Measurements from ENCODE around the gene PCSK4.

DNA sequence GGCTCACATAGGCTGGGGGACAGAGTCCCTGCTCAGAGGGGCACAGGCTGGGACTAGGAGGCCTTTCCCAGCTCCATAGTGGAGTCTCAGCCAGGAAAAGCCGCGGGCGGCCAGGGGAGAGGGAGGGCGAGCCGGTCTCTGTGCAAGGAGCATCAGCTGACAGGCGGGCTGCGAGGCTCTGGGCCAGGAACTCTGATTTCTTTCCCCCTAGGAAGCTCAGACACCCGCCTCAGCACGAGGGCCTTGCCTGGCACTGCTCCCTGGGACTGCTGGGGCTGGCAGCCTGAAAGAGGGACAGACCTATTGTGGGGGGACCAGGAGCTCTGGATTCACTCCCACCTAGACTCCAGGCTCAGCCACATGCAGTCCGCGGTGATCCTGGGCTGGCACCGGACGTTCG is 31.5 kb upstream of the PCSK4 start:
- TF ChIP-seq, protein P1, sequence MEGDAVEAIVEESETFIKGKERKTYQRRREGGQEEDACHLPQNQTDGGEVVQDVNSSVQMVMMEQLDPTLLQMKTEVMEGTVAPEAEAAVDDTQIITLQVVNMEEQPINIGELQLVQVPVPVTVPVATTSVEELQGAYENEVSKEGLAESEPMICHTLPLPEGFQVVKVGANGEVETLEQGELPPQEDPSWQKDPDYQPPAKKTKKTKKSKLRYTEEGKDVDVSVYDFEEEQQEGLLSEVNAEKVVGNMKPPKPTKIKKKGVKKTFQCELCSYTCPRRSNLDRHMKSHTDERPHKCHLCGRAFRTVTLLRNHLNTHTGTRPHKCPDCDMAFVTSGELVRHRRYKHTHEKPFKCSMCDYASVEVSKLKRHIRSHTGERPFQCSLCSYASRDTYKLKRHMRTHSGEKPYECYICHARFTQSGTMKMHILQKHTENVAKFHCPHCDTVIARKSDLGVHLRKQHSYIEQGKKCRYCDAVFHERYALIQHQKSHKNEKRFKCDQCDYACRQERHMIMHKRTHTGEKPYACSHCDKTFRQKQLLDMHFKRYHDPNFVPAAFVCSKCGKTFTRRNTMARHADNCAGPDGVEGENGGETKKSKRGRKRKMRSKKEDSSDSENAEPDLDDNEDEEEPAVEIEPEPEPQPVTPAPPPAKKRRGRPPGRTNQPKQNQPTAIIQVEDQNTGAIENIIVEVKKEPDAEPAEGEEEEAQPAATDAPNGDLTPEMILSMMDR (conservative IDR thresholded peaks at IDR 0.05), result no peak
- TF ChIP-seq EZH2 (IDR thresholded peaks at IDR 0.05; ENCODE audit: low read depth), result no peak
